ENCODE results near the gene STAU1.
"Not testable (repeated sequence)": the region's sequence is repeated elsewhere in the genome, so short reads cannot be mapped to it uniquely, and the experiment has no call there.

DNA sequence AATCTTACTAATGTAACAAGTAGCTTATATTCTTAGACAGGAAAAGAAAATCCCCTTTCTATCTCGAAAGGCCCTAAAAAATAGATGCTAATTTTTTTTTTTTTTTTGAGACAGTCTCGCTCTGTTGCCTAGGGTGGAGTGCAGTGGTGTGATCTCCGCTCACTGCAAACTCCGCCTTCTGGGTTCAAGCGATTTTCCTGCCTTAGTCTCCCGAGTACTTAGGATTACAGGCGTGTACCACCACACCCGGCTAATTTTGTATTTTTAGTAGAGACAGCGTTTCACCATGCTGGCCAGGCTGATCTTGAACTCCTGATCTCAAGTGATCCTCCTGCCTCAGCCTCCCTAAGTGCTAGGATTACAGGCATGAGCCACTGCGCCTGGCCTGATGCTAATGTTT lies 19.3 kb downstream of the STAU1 start:
- TF ChIP-seq EZH2 (IDR thresholded peaks at IDR 0.05); POLR2AphosphoS5 (IDR thresholded peaks at IDR 0.05; ENCODE audit: borderline replicate concordance, low read depth, low read length); FOXP2 (optimal IDR thresholded peaks at IDR 0.05; ENCODE audit: control extremely low read depth, extremely low read length, insufficient read depth): not testable (repeated sequence)
